Panc1 (cell line): ENCODE measurements around the gene STAM2. TPM values are rescaled to one million over a fixed set of nuclear protein-coding genes. Genes with fewer than 3 reads are reported as not detected.
"Not testable (repeated sequence)": the region's sequence is repeated elsewhere in the genome, so short reads cannot be mapped to it uniquely, and the experiment has no call there.

Experiments
- ATAC-seq: fragments of 200-7000 bp; cut with Tn5 transposase; 2 replicates; pipeline ENCODE4 v1.9.1; 2020; ENCODE audit warnings: mild to moderate bottlenecking, moderate library complexity
- BruUV-seq: library from RNA; stranded (reverse); fragments of 400-500 nt; replicated peaks from 2 replicates; lab custom pipeline; 2021; lab: Mats Ljungman, UMichigan
- CTCF ChIA-PET: fragments of 300-600 bp; sonication (Branson Sonifier 250); formaldehyde crosslinking; loops from one replicate; lab custom pipeline; 2022; ENCODE audit warnings: antibody characterized with exemption; lab: Charles Lee
- POLR2A ChIA-PET: fragments of 300-600 bp; sonication (Branson Sonifier 250); formaldehyde crosslinking; loops from one replicate; lab custom pipeline; 2022; ENCODE audit warnings: antibody characterized with exemption; lab: Charles Lee
- DNase-seq: peaks from one replicate; pipeline ENCODE4 v3.0.0-alpha.2; 2010; ENCODE audit warnings: low read depth, low spot score
- H3K27ac ChIP-seq: 2 replicates; pipeline ENCODE4 v1.5.1; 2011; ENCODE audit warnings: mild to moderate bottlenecking, low read length, inconsistent platforms
- H3K27me3 ChIP-seq: fragments of 200-500 bp; sonication (Bioruptor generic); 2 replicates; pipeline ENCODE4 v1.6.0; 2014; ENCODE audit warnings: low read length, inconsistent platforms; ENCODE audit not compliant: control insufficient read depth, insufficient read depth
- H3K36me3 ChIP-seq: fragments of 200-500 bp; sonication (Bioruptor generic); 2 replicates; pipeline ENCODE4 v1.5.1; 2014; ENCODE audit warnings: inconsistent platforms, mild to moderate bottlenecking, low read length, moderate library complexity; ENCODE audit not compliant: control insufficient read depth, insufficient read depth
- H3K4me1 ChIP-seq: 2 replicates; pipeline ENCODE4 v1.5.1; 2011; ENCODE audit warnings: inconsistent platforms, mild to moderate bottlenecking, low read length, moderate library complexity; ENCODE audit not compliant: control insufficient read depth, insufficient read depth
- H3K4me3 ChIP-seq, 2 experiments: 2 replicates each; pipeline ENCODE4 v1.5.1; 2011 to 2012; ENCODE audit warnings: low read depth in 2 of 2, low read length in 2 of 2, mild to moderate bottlenecking in 2 of 2, inconsistent platforms in 1 of 2, moderate library complexity in 1 of 2
- H3K9me3 ChIP-seq: fragments of 200-500 bp; sonication (Bioruptor generic); 2 replicates; pipeline ENCODE4 v1.5.1; 2014; ENCODE audit warnings: low read depth, mild to moderate bottlenecking, inconsistent platforms, low read length, moderate library complexity; ENCODE audit not compliant: control insufficient read depth, insufficient read depth
- CTCF ChIP-seq: fragments of 450-650 bp; IDR thresholded peaks from 2 replicates; pipeline ENCODE4 v1.5.1; 2017; ENCODE audit warnings: mild to moderate bottlenecking
- POLR2AphosphoS5 ChIP-seq: IDR thresholded peaks from 2 replicates; pipeline ENCODE4 v1.6.1; 2012; ENCODE audit warnings: mild to moderate bottlenecking, low read depth, low read length, moderate library complexity
- REST ChIP-seq, 2 experiments: IDR thresholded peaks; 2 replicates each; pipeline ENCODE4 v1.6.1; 2011 to 2012; ENCODE audit warnings: low read depth in 2 of 2, control low read depth in 1 of 2, low read length in 1 of 2, mild to moderate bottlenecking in 1 of 2, moderate library complexity in 1 of 2; ENCODE audit not compliant: insufficient read depth in 1 of 2
- SIN3A ChIP-seq: IDR thresholded peaks from 2 replicates; pipeline ENCODE4 v1.6.1; 2012; ENCODE audit warnings: low read depth, mild to moderate bottlenecking, low read length, moderate library complexity, borderline replicate concordance; ENCODE audit not compliant: insufficient read depth
- TCF7L2 ChIP-seq: IDR thresholded peaks from 2 replicates; pipeline ENCODE4 v1.6.1; 2011; ENCODE audit warnings: mild to moderate bottlenecking, low read depth, low read length, inconsistent platforms
- in situ Hi-C: cut with HindIII; loops from 2 replicates; pipeline ENCODE4 v1.10.0; 2016; ENCODE audit warnings: low sequenced_read_pairs, low pct_unique_long_range_greater_than_20kb
- intact Hi-C: fragments of 100-400 bp; cut with micrococcal nuclease; formaldehyde crosslinking; loops from one replicate; pipeline ENCODE4 v1.10.0; 2022; ENCODE audit not compliant: unreplicated experiment
- total RNA-seq: library from RNA; stranded (reverse); gene quantifications from one replicate; pipeline ENCODE4 v1.2.1, GENCODE V29; 2021; ENCODE audit not compliant: unreplicated experiment

STAM2 gene
- total RNA-seq, 1 experiment from 2014 or later = 29.1 TPM

- TF ChIP-seq SIN3A (no peak), POLR2AphosphoS5 (no peak)
- ATAC-seq (no peak), DNase-seq (no peak)
- no TSS peak for BruUV-seq
- peak overlapping the region; percentile 69 for H3K27ac ChIP-seq
- no peaks in the 10 kb centered on the region for H3K27me3 ChIP-seq
- CTCF ChIA-PET = no interaction called here
- H3K4me3 ChIP-seq = peak overlapping the region in 1 of 2 experiments; percentile 2; a peak in 1 of 4 replicates
- intact Hi-C loops = no loop called here
- H3K4me1 ChIP-seq = peaks cover 29% of the 10 kb centered on the region
- POLR2A ChIA-PET = interaction anchor here (0.6 kb wide), 1 partner anchor 167 kb away, joined by 4 read pairs; no protein-coding TSS in a partner anchor
- H3K36me3 ChIP-seq = no peaks in the 10 kb centered on the region
- H3K9me3 ChIP-seq = no peaks in the 10 kb centered on the region
- in situ Hi-C loops = no loop called here
Observed at GRCh38 chr2:152171718-152172117, 3.8 kb downstream of the STAM2 start.

DNA sequence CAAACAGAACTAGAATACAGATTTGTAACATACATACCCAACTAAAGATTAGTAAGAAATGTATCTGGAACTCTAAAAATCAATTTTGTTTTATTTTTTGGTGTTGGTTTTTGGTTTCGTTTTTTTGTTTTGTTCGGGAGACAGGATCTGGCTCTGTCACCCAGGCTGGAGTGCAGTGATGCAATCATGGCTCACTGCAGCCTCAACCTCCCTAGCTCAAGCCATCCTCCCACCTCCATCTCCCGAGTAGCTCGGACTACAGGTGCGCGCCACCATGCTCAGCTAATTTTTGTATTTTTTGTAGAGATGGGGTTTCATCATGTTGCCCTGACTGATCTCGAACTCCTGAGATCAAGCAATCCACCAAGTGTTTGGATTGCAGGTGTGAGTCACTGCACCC, 6.4 kb downstream of the STAM2 start:
- H3K9me3 ChIP-seq, BruUV-seq, DNase-seq, H3K36me3 ChIP-seq, ATAC-seq, in situ Hi-C loops, H3K27me3 ChIP-seq, intact Hi-C loops, POLR2A ChIA-PET, CTCF ChIA-PET: not testable (repeated sequence)
- H3K4me3 ChIP-seq = 0 out of 4 replicates have a peak overlapping the region, but pooled peaks of 1 of the 2 experiments have one; percentile 8
- peaks cover 25% of the 10 kb centered on the region for H3K4me1 ChIP-seq
- H3K27ac ChIP-seq = peak overlapping the region; percentile 29; the same call in 1 of the 2 replicates

DNA sequence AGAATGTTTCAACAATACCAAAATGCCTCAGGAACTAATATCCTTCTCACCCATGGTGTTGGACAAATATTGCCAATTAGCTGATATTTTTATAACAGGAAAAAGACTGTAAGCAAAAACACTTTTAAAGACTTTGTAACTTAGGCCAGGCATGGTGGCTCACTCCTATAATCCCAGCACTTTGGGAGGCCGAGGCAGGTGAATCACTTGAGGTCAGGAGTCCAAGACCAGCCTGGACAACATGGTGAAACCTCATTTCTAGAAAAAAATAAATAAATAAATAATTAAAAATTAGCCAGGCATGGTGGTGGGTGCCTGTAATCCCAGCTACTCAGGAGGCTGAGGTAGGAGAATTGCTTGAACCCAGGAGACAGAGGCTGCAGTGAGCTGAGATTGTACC, 8.1 kb downstream of the STAM2 start:
- POLR2A ChIA-PET = not testable (repeated sequence)

GRCh38 chr2:152167065-152167464, 8.5 kb downstream of the STAM2 start:
- Histone ChIP-seq H3K4me3 (no peak overlapping the region), H3K9me3 (no peaks in the 10 kb centered on the region), H3K4me1 (peaks cover 14% of the 10 kb centered on the region), H3K27me3 (no peaks in the 10 kb centered on the region), H3K27ac (no peak overlapping the region), H3K36me3 (no peaks in the 10 kb centered on the region)
- ChIA-PET POLR2A (no interaction called here), CTCF (interaction anchor here (0.6 kb wide), 1 partner anchor 51 kb away, joined by 5 read pairs; no protein-coding TSS in a partner anchor)
- BruUV-seq = TSS peak; percentile 3
- no peak for DNase-seq
- no peak for TF ChIP-seq TCF7L2
- in situ Hi-C loops = no loop called here
- intact Hi-C loops = no loop called here
- ATAC-seq = no peak

More for the DNA sequence above, 8.1 kb downstream of the STAM2 start:
- BruUV-seq, in situ Hi-C loops, H3K9me3 ChIP-seq, ATAC-seq, intact Hi-C loops, H3K4me3 ChIP-seq, H3K27ac ChIP-seq, H3K27me3 ChIP-seq, H3K36me3 ChIP-seq, DNase-seq: not testable (repeated sequence)
- CTCF ChIA-PET = interaction anchor here (0.6 kb wide), 1 partner anchor 51 kb away, joined by 5 read pairs; no protein-coding TSS in a partner anchor
- peaks cover 17% of the 10 kb centered on the region for H3K4me1 ChIP-seq

DNA sequence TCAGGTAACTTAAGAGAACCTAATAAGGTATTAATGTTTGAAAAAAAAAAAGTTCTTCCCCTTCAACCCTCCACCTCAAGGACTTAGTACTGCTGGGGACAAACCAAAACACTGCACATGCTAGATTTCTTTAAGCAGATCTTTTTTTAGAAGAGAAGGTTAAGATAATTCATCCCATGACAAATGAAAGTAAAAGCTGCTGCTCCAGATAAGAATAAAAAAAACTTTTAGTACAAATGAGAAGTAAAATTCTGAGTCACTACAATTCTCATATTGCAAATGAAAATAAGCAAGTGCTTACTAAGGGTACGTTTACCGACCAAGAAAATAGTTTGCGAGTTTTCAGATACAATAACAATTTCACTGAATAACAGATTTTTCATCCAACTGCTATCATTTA, 8.9 kb downstream of the STAM2 start:
- H3K4me1 ChIP-seq = peaks cover 10% of the 10 kb centered on the region
- ATAC-seq (no peak), DNase-seq (no peak)
- ChIA-PET POLR2A (no interaction called here), CTCF (no interaction called here)
- no peaks in the 10 kb centered on the region for H3K9me3 ChIP-seq
- no TSS peak for BruUV-seq
- in situ Hi-C loops (no loop called here), intact Hi-C loops (no loop called here)
- H3K4me3 ChIP-seq = no peak overlapping the region
- H3K36me3 ChIP-seq = no peaks in the 10 kb centered on the region
- TF ChIP-seq TCF7L2 = no peak
- TF ChIP-seq SIN3A = no peak
- TF ChIP-seq CTCF = no peak
- TF ChIP-seq POLR2AphosphoS5 = no peak
- no peak for TF ChIP-seq REST (IDR thresholded peaks at IDR 0.05; ENCODE audit: insufficient read depth in 1 of 2, low read depth in 2 of 2, low read length in 1 of 2)
- no peak overlapping the region for H3K27ac ChIP-seq
- no peaks in the 10 kb centered on the region for H3K27me3 ChIP-seq
